Measurements from ENCODE around the gene GRM3.
A peak's percentile ranks its signal among the peaks of the same experiment; 100 is the strongest.

Gene GRM3

DNA sequence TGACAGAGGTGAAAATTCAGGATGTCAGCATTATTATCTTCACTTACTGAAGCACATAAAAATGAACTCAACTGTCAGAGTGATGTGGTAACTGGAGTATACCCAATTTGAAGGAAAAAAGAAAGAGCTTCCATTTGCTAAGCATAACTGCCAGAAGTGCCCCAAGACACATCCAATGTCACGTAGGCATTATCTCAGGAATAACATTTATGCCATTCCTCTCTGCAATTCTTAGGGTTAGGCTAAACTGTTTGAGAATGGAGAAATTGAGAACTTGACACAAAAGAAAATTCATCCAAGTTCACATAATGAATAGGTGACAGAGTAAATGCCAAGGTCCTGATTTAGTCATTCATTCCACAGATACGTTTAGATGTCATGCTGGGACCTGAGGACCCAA lies 148.6 kb downstream of the GRM3 start:
- no peak overlapping the region for H3K4me3 ChIP-seq (ENCODE audit: low read depth, low read length)
- TF ChIP-seq MYC (IDR thresholded peaks at IDR 0.05; ENCODE audit: low read depth, low read length) (no peak), POLR2A (IDR thresholded peaks at IDR 0.05; ENCODE audit: extremely low read depth, insufficient read length) (no peak)
- TF ChIP-seq, protein P1, sequence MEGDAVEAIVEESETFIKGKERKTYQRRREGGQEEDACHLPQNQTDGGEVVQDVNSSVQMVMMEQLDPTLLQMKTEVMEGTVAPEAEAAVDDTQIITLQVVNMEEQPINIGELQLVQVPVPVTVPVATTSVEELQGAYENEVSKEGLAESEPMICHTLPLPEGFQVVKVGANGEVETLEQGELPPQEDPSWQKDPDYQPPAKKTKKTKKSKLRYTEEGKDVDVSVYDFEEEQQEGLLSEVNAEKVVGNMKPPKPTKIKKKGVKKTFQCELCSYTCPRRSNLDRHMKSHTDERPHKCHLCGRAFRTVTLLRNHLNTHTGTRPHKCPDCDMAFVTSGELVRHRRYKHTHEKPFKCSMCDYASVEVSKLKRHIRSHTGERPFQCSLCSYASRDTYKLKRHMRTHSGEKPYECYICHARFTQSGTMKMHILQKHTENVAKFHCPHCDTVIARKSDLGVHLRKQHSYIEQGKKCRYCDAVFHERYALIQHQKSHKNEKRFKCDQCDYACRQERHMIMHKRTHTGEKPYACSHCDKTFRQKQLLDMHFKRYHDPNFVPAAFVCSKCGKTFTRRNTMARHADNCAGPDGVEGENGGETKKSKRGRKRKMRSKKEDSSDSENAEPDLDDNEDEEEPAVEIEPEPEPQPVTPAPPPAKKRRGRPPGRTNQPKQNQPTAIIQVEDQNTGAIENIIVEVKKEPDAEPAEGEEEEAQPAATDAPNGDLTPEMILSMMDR (IDR thresholded peaks at IDR 0.05; ENCODE audit: low read depth, low read length), result no peak
- TF ChIP-seq, protein P2, sequence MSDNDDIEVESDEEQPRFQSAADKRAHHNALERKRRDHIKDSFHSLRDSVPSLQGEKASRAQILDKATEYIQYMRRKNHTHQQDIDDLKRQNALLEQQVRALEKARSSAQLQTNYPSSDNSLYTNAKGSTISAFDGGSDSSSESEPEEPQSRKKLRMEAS (IDR thresholded peaks at IDR 0.05; ENCODE audit: low read depth, low read length), result no peak
- DNase-seq (ENCODE audit: low read depth), result no peak

DNA sequence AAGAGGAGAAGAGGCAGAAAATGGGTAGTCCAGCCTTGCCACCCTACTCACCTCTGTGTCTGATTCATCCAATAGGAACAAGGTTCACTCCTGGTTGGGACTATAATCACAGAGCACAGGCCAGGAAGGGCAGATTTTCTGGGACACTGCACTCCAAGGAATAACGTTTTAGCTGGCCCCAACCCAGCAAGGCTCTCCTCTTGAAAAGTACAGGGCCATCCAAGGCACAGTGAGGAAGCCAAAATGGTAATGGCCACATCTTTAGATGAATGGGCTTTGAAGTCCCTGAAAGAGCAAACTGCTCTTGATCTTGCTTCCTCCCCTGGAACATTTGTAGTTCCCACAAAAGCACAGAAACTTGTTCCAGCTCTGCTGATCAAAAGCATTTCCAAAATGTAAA lies 149.4 kb downstream of the GRM3 start:
- TF ChIP-seq, protein P1 (IDR thresholded peaks at IDR 0.05; ENCODE audit: low read depth, low read length), result no peak
- TF ChIP-seq, protein P2 (IDR thresholded peaks at IDR 0.05; ENCODE audit: low read depth, low read length), result no peak
- TF ChIP-seq MYC (IDR thresholded peaks at IDR 0.05; ENCODE audit: low read depth, low read length) (no peak), POLR2A (IDR thresholded peaks at IDR 0.05; ENCODE audit: extremely low read depth, insufficient read length) (no peak)
- H3K4me3 ChIP-seq (ENCODE audit: low read depth, low read length), result no peak overlapping the region
- DNase-seq (ENCODE audit: low read depth), result no peak

DNA sequence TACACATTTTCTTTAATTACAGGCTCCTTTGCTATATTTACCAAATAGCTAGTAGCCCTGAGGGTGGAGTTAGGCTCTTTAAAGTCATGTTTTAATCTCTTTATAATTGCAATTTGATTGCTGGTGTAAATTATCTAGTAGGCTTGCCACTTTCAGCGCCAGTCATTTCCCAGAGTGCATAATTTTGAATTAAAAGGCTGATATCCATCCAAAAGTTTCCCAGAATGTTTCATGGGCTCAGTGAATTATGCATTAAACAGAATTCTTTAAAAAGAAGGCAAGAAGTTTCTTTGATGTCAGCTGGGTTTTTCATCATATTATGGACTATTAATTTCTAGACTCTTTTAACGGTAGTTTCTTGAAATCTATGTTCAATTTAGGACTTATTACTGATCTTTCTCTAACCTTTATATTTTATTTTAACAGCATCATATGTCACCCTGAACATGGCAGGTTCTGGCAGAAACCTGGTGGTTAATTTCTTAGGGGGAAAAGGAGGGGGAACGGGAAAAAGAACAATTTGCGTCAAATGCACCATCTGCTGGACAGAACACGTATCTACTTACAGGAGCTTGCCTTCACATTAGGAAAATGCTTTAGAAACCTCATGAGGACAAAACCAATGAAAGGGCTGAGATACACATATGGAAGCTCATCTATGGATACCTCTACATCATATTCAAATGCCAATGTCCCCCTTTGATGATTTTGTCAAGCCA lies 171.1 kb downstream of the GRM3 start:
- DNase-seq (ENCODE audit: low read depth), result peak; percentile 43
- H3K4me3 ChIP-seq (ENCODE audit: low read depth, low read length), result no peak overlapping the region
- TF ChIP-seq, protein P1 (IDR thresholded peaks at IDR 0.05; ENCODE audit: low read depth, low read length), result peak; percentile 51
- no peak for TF ChIP-seq POLR2A (IDR thresholded peaks at IDR 0.05; ENCODE audit: extremely low read depth, insufficient read length)

DNA sequence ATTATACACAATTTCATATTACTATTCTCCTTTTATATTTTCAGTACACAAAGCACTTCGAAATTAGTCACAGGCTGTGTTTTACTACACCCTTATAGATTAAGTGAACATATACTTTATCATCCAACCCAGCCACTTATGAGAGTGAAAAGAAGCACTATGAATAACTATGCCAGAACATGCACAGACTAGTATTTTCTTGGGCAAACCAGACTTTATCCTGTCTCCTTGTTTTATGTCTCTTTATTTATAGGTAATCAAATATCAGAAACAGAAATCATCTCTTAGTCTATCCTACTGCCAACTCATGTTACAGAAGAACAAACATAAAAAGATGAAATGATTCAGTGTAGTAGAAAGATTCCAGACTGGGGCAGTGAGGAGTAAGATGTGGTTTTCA lies 171.8 kb downstream of the GRM3 start:
- no peak overlapping the region for H3K4me3 ChIP-seq (ENCODE audit: low read depth, low read length)
- no peak for DNase-seq (ENCODE audit: low read depth)
- TF ChIP-seq MYC (IDR thresholded peaks at IDR 0.05; ENCODE audit: low read depth, low read length), result no peak
- TF ChIP-seq, protein P1 (IDR thresholded peaks at IDR 0.05; ENCODE audit: low read depth, low read length), result no peak
- no peak for TF ChIP-seq POLR2A (IDR thresholded peaks at IDR 0.05; ENCODE audit: extremely low read depth, insufficient read length)
- TF ChIP-seq, protein P2 (IDR thresholded peaks at IDR 0.05; ENCODE audit: low read depth, low read length), result no peak

DNA sequence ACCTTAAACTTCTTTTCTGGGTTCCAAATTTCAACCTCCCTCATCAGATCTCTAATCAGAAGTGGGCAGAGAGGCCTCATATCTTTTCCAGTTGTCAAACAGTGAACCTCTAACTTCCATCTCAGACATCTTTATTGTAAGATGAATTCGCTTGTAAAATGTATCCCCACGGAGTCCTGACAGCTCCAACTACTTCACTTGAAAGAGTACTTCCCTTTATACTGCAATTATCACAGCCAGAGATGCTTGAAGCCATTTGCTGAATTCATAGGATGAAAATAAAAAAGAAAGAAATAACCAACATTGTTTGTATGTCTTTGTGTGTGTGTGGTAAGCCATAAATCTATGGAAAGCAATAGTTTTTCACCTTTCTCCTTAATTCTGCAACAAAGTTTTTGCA lies 175.2 kb downstream of the GRM3 start:
- no peak for TF ChIP-seq POLR2A (IDR thresholded peaks at IDR 0.05; ENCODE audit: extremely low read depth, insufficient read length)
- TF ChIP-seq, protein P1 (IDR thresholded peaks at IDR 0.05; ENCODE audit: low read depth, low read length), result no peak
- TF ChIP-seq, protein P2 (IDR thresholded peaks at IDR 0.05; ENCODE audit: low read depth, low read length), result no peak
- no peak for TF ChIP-seq MYC (IDR thresholded peaks at IDR 0.05; ENCODE audit: low read depth, low read length)
- DNase-seq (ENCODE audit: low read depth), result no peak

More for the DNA sequence above, 175.2 kb downstream of the GRM3 start:
- H3K4me3 ChIP-seq (ENCODE audit: low read depth, low read length), result no peak overlapping the region
